HEK293 (cell line): ENCODE measurements around the gene MXD4.

ENCODE experiments used
- MYNN ChIP-seq: fragments of 450-650 bp; formaldehyde crosslinking; IDR thresholded peaks from 2 replicates; pipeline ENCODE4 v1.5.1; 2016; ENCODE audit warnings: missing biosample characterization, missing genetic modification characterization, borderline replicate concordance
- ZNF24 ChIP-seq: fragments of 450-650 bp; formaldehyde crosslinking; IDR thresholded peaks from 2 replicates; pipeline ENCODE4 v1.5.1; 2016; ENCODE audit warnings: missing biosample characterization, missing genetic modification characterization
- ZNF341 ChIP-seq: fragments of 450-650 bp; formaldehyde crosslinking; IDR thresholded peaks from 2 replicates; pipeline ENCODE4; 2016; ENCODE audit warnings: low read depth, missing biosample characterization, missing genetic modification characterization
- ZNF530 ChIP-seq: fragments of 450-650 bp; formaldehyde crosslinking; IDR thresholded peaks from 2 replicates; pipeline ENCODE4 v1.5.1; 2016; ENCODE audit warnings: low read depth, missing biosample characterization, missing genetic modification characterization
- TF ChIP-seq, protein P1 (sequence below): fragments of 450-650 bp; formaldehyde crosslinking; IDR thresholded peaks from 2 replicates; pipeline ENCODE4 v1.5.1; 2016; ENCODE audit warnings: missing biosample characterization, missing genetic modification characterization
- TF ChIP-seq, protein P2 (sequence below): fragments of 450-650 bp; formaldehyde crosslinking; IDR thresholded peaks from 2 replicates; pipeline ENCODE4 v1.5.1; 2016; ENCODE audit warnings: missing biosample characterization, missing genetic modification characterization

DNA sequence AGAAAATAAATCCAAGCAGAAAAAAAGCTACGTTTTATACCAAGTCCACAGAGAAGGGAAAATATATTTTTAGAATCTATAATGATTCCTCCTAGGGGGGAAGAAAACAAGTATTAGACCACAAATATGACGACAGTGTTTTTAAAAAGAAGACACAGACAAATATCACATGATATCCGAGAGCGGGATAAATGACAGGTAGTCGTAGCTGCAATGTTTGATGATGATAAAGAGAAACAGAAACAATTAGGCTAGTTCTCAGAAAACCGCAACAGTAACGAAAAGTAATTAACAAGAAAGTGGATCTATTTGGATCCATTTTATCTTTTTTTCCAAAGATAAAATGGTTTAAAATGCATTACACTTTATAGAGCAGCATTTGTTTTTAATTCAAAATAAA, 20.9 kb downstream of the MXD4 start:
- TF ChIP-seq ZNF530 (no peak), ZNF341 (no peak), MYNN (tag by site-specific recombination) (no peak), ZNF24 (tag by site-specific recombination) (no peak)
- TF ChIP-seq, protein P1, sequence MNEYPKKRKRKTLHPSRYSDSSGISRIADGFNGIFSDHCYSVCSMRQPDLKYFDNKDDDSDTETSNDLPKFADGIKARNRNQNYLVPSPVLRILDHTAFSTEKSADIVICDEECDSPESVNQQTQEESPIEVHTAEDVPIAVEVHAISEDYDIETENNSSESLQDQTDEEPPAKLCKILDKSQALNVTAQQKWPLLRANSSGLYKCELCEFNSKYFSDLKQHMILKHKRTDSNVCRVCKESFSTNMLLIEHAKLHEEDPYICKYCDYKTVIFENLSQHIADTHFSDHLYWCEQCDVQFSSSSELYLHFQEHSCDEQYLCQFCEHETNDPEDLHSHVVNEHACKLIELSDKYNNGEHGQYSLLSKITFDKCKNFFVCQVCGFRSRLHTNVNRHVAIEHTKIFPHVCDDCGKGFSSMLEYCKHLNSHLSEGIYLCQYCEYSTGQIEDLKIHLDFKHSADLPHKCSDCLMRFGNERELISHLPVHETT = no peak
- TF ChIP-seq, protein P2, sequence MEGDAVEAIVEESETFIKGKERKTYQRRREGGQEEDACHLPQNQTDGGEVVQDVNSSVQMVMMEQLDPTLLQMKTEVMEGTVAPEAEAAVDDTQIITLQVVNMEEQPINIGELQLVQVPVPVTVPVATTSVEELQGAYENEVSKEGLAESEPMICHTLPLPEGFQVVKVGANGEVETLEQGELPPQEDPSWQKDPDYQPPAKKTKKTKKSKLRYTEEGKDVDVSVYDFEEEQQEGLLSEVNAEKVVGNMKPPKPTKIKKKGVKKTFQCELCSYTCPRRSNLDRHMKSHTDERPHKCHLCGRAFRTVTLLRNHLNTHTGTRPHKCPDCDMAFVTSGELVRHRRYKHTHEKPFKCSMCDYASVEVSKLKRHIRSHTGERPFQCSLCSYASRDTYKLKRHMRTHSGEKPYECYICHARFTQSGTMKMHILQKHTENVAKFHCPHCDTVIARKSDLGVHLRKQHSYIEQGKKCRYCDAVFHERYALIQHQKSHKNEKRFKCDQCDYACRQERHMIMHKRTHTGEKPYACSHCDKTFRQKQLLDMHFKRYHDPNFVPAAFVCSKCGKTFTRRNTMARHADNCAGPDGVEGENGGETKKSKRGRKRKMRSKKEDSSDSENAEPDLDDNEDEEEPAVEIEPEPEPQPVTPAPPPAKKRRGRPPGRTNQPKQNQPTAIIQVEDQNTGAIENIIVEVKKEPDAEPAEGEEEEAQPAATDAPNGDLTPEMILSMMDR (tag by site-specific recombination) = no peak
